IPS-20b (cell line): ENCODE results near the gene FAM25A.
"Not testable (repeated sequence)": the region's sequence is repeated elsewhere in the genome, so short reads cannot be mapped to it uniquely, and the experiment has no call there.

Experiments used
- H3K27ac ChIP-seq: one replicate; pipeline ENCODE4 v1.5.1; 2013; ENCODE audit warnings: low read length
- H3K27me3 ChIP-seq: 2 replicates; pipeline ENCODE4 v1.6.1; 2013; ENCODE audit warnings: mild to moderate bottlenecking, low read length, inconsistent platforms; ENCODE audit not compliant: insufficient read depth
- H3K36me3 ChIP-seq: 2 replicates; pipeline ENCODE4 v1.6.1; 2013; ENCODE audit warnings: low read depth, mild to moderate bottlenecking, inconsistent platforms, low read length, moderate library complexity; ENCODE audit not compliant: insufficient read depth
- H3K4me1 ChIP-seq: 2 replicates; pipeline ENCODE4 v1.6.1; 2013; ENCODE audit warnings: mild to moderate bottlenecking, control low read depth, inconsistent platforms, low read length, moderate library complexity; ENCODE audit not compliant: insufficient read depth
- H3K4me3 ChIP-seq: 2 replicates; pipeline ENCODE4 v1.5.1; 2013; ENCODE audit warnings: mild to moderate bottlenecking, low read length, inconsistent platforms
- H3K9ac ChIP-seq: 2 replicates; pipeline ENCODE4 v1.6.1; 2013; ENCODE audit warnings: low read depth, mild to moderate bottlenecking, inconsistent platforms, low read length, moderate library complexity
- H3K9me3 ChIP-seq: 2 replicates; pipeline ENCODE4 v1.6.1; 2013; ENCODE audit warnings: mild to moderate bottlenecking, low read depth, low read length, inconsistent platforms; ENCODE audit not compliant: insufficient read depth

FAM25A gene

DNA sequence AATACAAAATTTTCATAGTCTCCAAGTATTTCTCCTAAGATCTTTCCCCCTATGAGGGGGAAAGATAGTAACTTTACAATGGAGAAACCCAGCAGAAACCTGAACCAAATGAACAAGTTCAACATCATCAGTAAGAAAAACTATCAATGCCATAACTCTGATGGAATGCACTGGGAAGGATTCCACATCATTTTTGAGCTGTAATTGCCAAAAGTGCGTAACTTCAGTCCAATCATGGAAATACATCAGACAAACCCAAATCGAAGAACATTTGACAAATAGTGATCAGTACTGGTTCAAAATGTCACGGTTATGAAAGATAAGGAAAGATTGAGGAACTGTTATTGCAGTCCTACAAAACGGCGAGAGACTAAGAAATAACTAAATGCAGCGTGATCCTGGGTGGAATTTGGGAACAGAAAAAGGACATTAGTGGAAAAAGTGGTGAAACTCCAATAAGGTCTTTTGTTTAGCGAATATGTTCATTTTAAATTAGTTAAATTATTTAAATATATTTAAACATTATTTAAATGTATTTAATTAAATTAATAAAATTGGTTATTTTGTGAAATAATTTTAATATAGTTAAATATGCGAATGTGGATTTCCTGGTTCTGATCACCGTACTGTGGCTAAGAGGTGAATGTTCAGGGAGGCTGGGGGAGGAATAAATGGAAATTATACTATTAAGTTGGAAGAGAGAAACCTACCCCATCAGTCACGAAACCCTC is 4.9 kb upstream of the FAM25A start:
- not testable (repeated sequence) for H3K36me3 ChIP-seq, H3K4me3 ChIP-seq, H3K27me3 ChIP-seq, H3K4me1 ChIP-seq, H3K9ac ChIP-seq, H3K27ac ChIP-seq, H3K9me3 ChIP-seq

DNA sequence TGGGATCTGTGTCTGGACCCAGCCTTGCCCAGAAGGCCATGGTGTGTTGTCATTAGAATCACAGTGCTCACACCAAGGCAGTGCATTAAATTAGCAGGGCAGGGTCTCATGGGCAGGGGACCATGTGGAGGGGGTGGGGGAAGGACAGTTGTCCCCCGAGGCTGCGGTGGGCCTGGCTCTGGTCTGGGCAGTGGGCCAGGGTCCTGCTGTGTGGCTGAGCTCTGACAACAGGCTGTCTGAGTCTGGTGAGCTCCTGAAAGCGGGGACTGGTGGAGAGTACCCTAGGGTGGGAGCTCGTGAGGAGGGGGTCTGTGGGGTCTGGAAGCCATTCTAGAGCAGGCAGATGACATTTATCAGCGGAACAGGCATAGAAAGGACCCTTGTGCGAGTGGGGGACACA is 2.0 kb upstream of the FAM25A start:
- H3K36me3 ChIP-seq, H3K27me3 ChIP-seq, H3K9me3 ChIP-seq: not testable (repeated sequence)

DNA sequence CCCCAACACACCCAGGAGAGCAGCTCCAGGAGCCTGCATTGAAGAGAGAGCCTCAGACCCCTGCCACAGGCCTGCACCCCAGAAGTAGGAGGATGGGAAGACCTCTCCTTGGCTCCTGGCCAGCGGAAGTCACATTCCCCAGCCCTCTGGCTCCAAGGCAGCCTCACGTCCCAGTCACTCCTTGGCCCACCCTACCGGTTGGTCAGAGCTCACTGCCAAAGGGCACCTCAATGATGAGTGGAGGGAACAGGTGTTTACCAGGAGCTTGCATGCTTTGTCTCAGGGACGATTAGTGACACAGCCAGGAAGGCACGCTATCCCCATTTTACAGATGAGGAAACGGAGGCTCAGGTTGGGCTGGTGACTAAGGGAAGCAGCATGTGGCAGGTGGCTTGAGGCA is 1.0 kb upstream of the FAM25A start:
- not testable (repeated sequence) for H3K9me3 ChIP-seq, H3K9ac ChIP-seq, H3K4me3 ChIP-seq, H3K4me1 ChIP-seq, H3K27ac ChIP-seq, H3K36me3 ChIP-seq, H3K27me3 ChIP-seq

More for the DNA sequence above, 2.0 kb upstream of the FAM25A start:
- H3K27ac ChIP-seq, H3K9ac ChIP-seq, H3K4me3 ChIP-seq, H3K4me1 ChIP-seq: not testable (repeated sequence)

DNA sequence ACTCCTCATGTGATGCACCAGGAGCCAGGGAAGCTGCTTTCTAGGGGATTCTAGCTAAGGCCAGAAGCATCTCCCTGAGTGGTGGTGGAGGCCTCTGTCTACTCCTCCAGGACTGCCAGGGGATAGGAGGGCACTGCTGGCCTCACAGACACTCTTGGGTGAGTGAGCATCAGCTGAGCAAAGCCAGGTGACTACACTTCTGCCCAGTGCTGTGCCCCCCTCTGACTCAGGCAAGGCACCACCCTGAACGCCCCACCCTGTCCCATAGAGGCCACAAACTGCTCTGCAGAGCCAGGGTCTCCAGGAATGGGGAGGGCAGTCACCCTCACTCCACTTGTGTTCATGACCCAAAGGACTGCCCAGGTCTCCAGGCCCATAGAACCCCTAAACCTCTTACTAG is 590 bp upstream of the FAM25A start:
- not testable (repeated sequence) for H3K27me3 ChIP-seq, H3K4me3 ChIP-seq, H3K27ac ChIP-seq, H3K9ac ChIP-seq, H3K4me1 ChIP-seq, H3K36me3 ChIP-seq, H3K9me3 ChIP-seq

DNA sequence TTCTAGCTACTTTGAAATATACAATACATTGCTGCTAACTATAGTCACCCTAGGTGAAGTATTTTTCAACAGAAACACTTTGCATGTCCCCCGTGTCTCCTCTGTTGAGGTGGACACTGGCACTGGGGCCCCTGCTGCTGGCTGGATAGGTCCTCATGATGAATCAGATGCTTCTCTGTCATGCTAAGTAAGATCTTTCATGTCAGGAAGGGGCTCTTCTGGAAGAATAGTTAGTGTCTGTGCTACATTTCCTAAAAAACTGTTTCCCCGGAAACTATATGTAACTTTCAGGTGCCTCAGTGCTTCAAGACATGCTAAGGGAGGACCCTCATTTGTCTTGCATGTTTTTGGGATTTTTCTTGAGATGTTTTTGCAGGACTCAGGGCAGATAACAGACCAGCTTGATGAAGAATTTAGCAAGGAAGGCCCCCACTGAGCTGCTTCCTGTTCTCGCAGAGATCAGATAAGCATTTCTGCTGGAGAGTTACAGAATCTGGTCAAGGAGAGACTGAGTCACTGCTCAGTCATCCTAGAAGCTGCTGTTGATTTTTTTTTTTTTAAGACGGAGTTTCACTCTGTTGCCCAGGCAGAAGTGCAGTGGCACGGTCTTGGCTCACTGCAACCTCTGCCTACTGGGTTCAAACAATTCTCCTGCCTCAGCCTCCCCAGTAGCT is 5.3 kb downstream of the FAM25A start:
- not testable (repeated sequence) for H3K4me1 ChIP-seq, H3K9me3 ChIP-seq, H3K27ac ChIP-seq, H3K4me3 ChIP-seq, H3K9ac ChIP-seq, H3K27me3 ChIP-seq, H3K36me3 ChIP-seq

DNA sequence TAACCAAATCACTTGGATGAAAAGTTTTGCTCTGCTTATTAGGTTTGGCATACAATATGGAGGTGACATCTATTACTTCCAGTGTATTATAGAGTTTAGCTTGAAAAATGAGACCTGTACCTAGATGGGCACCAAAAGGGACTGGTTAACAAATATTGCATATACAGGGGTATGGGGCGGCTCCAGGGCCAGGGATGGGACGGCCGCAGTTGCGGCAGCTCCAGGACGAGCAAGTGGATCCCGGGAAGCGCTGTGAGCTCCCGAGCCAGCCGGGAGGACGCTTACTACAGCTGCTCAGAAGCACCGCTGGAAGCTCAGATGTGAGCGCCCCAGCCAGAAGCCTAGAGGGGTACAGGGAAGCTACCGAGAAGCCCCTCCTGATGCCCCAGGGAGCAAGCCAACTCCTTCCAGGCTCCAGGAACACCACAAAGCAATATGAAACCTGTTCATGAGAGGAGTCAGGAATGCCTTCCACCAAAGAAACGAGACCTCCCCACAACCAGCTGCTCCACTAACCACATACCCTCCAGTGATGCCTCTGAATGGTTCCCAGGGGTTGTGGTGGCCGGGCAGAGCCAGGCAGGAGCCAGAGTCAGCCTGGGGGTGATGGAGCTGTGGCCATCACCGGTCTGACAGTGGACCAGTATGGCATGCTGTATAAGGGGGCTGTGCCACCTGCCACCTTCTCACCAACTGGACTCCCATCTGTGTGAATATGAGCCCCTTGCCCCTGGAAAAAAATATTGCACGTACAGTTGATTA is 6.8 kb downstream of the FAM25A start:
- not testable (repeated sequence) for H3K4me3 ChIP-seq, H3K27me3 ChIP-seq, H3K36me3 ChIP-seq, H3K27ac ChIP-seq, H3K4me1 ChIP-seq, H3K9me3 ChIP-seq, H3K9ac ChIP-seq

DNA sequence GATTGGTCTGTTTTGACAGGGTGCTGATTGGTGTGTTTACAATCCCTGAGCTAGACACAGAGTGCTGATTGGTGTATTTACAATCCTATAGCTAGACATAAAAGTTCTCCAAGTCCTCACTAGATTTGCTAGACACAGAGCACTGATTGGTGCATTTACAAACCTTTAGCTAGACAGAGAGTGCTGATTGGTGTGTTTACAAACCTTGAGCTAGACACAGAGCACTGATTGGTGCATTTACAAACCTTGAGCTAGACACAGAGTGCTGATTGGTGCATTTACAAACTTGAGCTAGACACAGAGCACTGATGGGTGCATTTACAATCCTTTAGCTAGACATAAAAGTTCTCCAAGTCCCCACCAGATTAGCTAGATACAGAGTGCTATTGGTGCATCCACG is 10.3 kb downstream of the FAM25A start:
- not testable (repeated sequence) for H3K4me3 ChIP-seq, H3K27me3 ChIP-seq, H3K4me1 ChIP-seq, H3K36me3 ChIP-seq, H3K9me3 ChIP-seq, H3K9ac ChIP-seq, H3K27ac ChIP-seq

DNA sequence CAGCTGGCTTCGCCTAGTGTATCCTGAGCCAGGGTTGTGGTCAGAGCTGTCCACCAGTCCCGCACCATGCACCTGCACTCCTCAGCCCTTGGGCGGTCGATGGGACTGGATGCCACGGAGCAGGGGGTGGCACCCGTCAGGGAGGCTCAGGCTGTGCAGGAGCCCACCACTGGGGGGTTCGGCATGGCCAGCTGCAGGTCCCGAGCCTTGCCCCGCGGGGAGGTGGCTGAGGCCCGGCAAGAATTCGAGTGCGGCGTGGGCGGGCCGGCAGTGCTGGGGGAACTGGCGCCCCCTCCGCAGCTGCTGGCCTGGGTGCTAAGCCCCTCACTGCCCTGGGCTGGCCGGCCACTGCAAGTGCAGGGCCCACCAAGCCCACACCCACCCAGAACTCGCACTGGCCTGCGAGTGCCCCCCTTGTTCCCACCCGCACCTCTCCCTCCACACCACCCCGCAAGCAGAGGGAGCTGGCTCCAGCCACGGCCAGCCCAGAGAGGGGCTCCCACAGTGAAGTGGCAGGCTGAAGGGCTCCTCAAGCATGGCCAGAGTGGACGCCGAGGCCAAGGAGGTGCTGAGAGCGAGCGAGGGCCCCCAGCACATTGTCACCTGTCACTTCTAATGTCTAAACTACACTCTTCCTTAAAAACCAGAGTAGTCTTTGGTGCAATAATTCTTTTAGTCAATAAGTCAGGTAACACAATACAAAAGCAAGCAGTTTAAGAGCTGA is 11.0 kb downstream of the FAM25A start:
- Histone ChIP-seq H3K36me3 (no peaks in the 10 kb centered on the region), H3K9me3 (peaks cover 7% of the 10 kb centered on the region; the same call in 1 of the 2 replicates), H3K27me3 (no peaks in the 10 kb centered on the region), H3K4me3 (no peak overlapping the region), H3K9ac (no peak overlapping the region), H3K4me1 (no peaks in the 10 kb centered on the region), H3K27ac (no peak overlapping the region)

DNA sequence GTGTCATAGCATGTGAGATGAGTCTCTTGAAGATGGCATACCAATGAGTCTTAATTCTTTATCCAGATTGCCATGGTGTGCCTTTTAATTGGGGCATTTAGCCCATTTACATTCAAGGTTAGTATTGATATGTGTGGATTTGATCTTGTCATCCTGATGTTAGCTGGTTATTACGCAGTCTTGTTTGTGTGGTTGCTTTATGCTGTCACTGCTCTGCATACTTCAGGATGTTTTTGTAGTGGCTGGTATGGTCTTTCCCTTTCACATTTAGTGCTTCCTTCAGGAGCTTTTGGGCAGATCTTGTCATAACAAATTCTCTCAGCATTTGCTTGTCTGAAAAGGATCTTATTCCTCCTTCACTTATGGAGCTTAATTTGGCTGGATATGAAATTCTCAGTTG is 16.5 kb downstream of the FAM25A start:
- Histone ChIP-seq H3K36me3 (no peaks in the 10 kb centered on the region), H3K4me1 (no peaks in the 10 kb centered on the region), H3K27ac (no peak overlapping the region), H3K9me3 (peaks cover 2% of the 10 kb centered on the region; the same call in 1 of the 2 replicates), H3K9ac (no peak overlapping the region), H3K4me3 (no peak overlapping the region), H3K27me3 (no peaks in the 10 kb centered on the region)

DNA sequence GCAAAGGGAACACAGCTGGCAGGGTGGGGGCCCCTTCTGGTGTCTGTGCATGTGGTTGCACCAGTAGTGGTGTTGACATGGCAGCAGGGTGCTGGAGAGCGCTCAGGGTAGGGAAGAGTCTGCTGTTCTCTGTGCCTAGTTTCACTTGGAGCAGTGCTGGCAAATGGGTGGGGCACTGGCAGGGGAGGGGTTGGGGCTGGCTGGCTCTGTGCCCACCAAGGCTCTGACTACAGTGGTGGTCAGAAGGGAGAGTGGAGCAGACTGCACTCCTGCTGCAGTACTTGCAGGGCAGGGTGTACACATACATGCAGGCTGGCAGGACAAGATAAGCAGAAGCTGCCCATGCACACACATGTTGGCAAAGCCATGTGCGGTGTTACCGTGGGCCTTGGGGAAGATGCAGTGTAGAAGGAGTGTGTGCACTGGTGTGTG is 18.2 kb downstream of the FAM25A start:
- H3K9ac ChIP-seq: no peak overlapping the region
- H3K27ac ChIP-seq: no peak overlapping the region
- H3K27me3 ChIP-seq: no peaks in the 10 kb centered on the region
- H3K4me3 ChIP-seq: no peak overlapping the region
- no peaks in the 10 kb centered on the region for H3K36me3 ChIP-seq
- H3K4me1 ChIP-seq: no peaks in the 10 kb centered on the region
- no peaks in the 10 kb centered on the region for H3K9me3 ChIP-seq

DNA sequence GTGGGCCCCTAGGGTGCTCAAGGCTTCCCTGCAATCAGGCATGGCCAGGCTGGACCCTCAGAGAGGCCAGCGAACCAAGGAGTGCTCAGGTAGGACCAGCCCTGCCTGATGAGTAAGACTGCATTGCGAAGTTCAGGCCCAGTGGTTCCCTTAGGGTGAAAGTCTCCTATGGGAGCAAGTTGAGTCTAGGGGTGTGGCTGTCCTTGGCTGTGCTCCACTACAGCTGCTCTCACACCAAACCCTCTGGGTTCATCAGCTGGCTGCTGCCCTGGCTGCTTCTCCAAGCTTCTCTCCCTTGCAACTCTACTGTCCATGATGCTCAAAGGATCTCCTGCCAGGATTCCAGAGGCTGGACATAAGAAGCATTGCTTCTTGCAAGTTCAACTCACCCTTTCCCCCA is 18.7 kb downstream of the FAM25A start:
- H3K36me3 ChIP-seq: no peaks in the 10 kb centered on the region
- H3K27ac ChIP-seq: no peak overlapping the region
- no peaks in the 10 kb centered on the region for H3K27me3 ChIP-seq
- no peak overlapping the region for H3K9ac ChIP-seq
- no peaks in the 10 kb centered on the region for H3K9me3 ChIP-seq
- H3K4me1 ChIP-seq: no peaks in the 10 kb centered on the region
- no peak overlapping the region for H3K4me3 ChIP-seq
